ENCODE data around the gene TAPT1.

Gene TAPT1

DNA sequence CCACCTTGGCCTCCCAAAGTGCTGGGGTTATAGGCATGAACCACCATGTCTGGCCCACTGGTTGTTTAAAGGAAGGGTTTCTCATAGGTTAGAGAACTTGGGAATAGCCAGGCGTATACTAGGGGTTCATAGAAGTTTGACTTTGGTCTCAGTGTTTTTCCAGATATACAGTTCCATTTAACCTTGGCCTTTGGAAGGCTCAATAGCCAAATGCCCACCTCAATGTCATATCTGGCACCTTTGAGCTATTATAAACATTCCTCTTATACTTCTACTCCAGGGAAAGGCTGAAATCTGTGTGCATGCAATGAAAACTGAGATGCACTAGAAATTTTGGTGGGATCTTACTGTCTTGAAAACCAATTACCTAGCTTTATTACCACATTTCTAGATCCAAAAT lies 95.0 kb downstream of the TAPT1 start:
- DNase-seq (ENCODE audit: low spot score), result no peak

DNA sequence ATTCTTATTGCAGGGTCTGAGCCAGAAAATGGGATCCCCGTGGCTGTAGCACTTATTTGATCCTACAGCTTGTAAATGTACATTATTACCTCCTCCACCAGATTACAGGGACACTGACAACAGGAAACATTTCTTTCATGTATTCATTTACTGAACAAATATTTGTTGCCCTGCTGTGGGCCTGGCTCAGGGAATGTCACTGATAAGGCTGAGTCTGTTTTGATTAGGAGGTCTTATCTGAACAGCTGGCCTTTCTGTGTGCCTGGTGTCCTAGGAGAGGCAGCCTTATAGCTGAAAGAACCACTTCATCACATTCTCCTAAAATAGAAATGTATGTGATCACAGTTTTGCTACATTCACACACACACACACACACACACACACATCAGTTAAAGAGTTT lies 96.9 kb downstream of the TAPT1 start:
- no peak for DNase-seq (ENCODE audit: low spot score)

- no peak for DNase-seq (ENCODE audit: low spot score)
Measured at GRCh38 chr4:16126714-16127113, 99.6 kb downstream of the TAPT1 start.

DNA sequence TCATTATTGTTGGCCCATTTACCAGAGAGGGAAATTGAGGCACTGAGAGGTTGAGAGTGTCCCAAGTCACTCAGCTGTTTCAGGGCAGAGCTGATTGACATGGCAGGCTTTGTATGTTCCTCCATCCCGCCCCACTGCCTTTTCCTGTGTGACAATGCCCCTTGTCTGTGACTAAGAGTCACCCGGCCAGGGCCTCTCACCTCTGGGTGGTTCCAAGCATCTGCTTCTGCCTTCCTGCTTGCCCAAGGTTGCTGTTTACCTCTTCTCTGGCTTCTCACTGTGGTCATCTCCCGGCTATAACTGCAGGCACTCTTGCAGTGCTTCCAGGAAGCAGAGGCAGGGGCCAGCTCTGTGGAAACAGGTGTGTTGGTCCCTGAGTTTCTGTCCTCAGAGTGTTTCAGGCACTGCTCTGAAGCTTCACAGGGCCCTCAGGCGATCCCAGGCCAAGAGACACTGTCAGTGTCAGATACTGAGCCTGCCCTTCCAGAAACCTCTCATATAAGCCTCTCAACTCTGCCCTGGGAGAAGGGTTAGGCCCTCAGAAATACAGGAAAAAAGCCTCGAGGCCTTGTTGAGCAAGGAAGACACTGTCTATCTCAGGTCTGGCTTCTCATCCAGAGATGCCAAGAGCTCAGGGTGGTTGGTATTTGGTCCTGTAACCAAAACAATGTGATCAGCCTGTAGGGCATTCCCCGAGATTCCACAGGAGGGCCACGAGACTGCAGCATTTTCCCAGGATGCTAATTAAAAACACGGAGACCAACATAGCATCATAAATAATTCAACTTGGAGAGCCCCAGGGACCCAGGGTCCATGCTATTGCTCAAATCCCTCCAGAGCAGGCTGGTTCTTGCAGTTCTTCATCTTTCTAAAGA lies 100.5 kb downstream of the TAPT1 start:
- DNase-seq (ENCODE audit: low spot score), result no peak

DNA sequence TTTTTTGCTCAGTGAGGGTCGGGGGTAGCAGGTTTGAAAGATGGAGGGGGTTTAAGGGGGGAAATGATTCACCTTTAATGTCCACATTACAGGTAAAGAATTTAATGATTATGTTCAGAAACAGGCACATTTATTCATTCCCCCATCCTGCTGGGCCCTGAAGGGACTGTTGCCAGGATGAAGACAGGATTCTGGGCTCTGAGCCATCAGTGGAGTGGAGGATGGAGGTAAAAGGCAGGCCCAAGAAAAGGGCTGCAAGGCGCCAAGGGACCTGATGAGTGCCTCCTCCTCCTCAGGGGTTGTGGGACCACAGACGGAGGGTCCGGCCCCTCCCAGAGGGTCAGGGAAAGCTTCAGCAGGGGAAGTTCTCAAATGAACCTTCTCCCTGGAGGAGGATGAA lies 102.0 kb downstream of the TAPT1 start:
- DNase-seq (ENCODE audit: low spot score), result no peak

GRCh38 chr4:16123356-16124084 lies 102.8 kb downstream of the TAPT1 start:
- peak; percentile 79 for DNase-seq (ENCODE audit: low spot score)

- no peak for DNase-seq (ENCODE audit: low spot score)
Measured at GRCh38 chr4:16122784-16123183, 103.5 kb downstream of the TAPT1 start.

- DNase-seq (ENCODE audit: low spot score), result no peak
Measured at GRCh38 chr4:16122308-16122711, 104.0 kb downstream of the TAPT1 start.

- DNase-seq (ENCODE audit: low spot score), result peak; percentile 4
Measured at GRCh38 chr4:16120720-16121119, 105.6 kb downstream of the TAPT1 start.

- no peak for DNase-seq (ENCODE audit: low spot score)
Measured at GRCh38 chr4:16119981-16120380, 106.3 kb downstream of the TAPT1 start.

DNA sequence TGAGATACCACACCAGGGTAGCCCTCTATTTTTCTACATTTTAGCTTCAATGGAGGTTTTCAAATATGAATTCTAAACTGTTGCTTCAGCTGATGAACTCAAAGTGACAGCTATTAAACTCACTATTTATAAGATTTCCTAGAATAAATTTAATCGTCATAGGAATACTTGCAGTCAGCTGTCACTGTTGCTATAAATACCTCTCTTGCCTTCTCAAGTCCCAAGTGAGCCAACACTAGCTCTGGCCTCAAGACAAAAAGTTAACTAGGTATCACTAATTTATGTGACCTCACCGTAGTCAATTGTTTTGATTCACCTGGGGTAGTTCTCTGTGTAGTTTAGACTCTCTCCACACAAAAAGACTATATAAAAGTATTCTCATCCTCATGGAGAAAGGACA lies 108.2 kb downstream of the TAPT1 start:
- DNase-seq (ENCODE audit: low spot score), result peak; percentile 1

GRCh38 chr4:16117164-16117563 lies 109.1 kb downstream of the TAPT1 start:
- DNase-seq (ENCODE audit: low spot score), result peak; percentile 3

GRCh38 chr4:16116493-16116990 lies 109.7 kb downstream of the TAPT1 start:
- peak; percentile 9 for DNase-seq (ENCODE audit: low spot score)

- no peak for DNase-seq (ENCODE audit: low spot score)
Measured at GRCh38 chr4:16116019-16116418, 110.3 kb downstream of the TAPT1 start.

GRCh38 chr4:16114546-16114945 lies 111.7 kb downstream of the TAPT1 start:
- DNase-seq (ENCODE audit: low spot score), result no peak

- DNase-seq (ENCODE audit: low spot score), result no peak
Measured at GRCh38 chr4:16113741-16114140, 112.5 kb downstream of the TAPT1 start.

GRCh38 chr4:16111533-16111932 lies 114.7 kb downstream of the TAPT1 start:
- no peak for DNase-seq (ENCODE audit: low spot score)

- DNase-seq (ENCODE audit: low spot score), result peak; percentile 81
Measured at GRCh38 chr4:16110661-16111290, 115.5 kb downstream of the TAPT1 start.

Measured in D341Med (cell line).